MM.1S (cell line): ENCODE results near the gene GOLIM4.

ENCODE experiments used
- EZH2 ChIP-seq: fragments of 300-600 bp; sonication (generic); optimal IDR thresholded peaks from 2 replicates; pipeline ENCODE3; 2017; ENCODE audit warnings: low read depth, mild to moderate bottlenecking, antibody characterized with exemption, low read length, mixed read lengths
- EZH2phosphoT487 ChIP-seq: fragments of 300-600 bp; sonication (generic); IDR thresholded peaks from 2 replicates; pipeline ENCODE4 v1.6.1; 2018; ENCODE audit warnings: antibody characterized with exemption, low read length
- TF ChIP-seq, protein P1 (sequence below): fragments of 300-600 bp; sonication (generic); IDR thresholded peaks from 2 replicates; pipeline ENCODE4 v1.5.1; 2016; ENCODE audit warnings: antibody characterized with exemption, low read length, mixed read lengths

DNA sequence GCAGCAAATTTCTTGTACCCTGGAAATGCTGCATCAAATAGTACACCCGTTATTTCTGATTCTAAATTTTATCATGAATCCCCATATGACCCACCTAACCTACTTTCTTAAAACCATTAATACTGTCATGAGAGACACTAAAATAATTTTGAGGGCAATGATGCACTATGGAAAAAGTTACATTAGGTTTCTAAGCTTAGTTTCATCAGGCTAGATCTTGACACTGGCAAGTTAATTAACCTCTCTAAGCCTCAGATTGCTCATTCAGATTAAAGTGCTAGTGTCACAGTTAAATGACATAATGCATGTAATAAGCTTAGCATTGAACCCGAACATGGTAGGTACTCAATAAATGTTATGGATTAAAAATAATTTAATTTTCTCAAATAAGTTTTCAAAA is 8.2 kb downstream of the GOLIM4 start:
- TF ChIP-seq, protein P1, sequence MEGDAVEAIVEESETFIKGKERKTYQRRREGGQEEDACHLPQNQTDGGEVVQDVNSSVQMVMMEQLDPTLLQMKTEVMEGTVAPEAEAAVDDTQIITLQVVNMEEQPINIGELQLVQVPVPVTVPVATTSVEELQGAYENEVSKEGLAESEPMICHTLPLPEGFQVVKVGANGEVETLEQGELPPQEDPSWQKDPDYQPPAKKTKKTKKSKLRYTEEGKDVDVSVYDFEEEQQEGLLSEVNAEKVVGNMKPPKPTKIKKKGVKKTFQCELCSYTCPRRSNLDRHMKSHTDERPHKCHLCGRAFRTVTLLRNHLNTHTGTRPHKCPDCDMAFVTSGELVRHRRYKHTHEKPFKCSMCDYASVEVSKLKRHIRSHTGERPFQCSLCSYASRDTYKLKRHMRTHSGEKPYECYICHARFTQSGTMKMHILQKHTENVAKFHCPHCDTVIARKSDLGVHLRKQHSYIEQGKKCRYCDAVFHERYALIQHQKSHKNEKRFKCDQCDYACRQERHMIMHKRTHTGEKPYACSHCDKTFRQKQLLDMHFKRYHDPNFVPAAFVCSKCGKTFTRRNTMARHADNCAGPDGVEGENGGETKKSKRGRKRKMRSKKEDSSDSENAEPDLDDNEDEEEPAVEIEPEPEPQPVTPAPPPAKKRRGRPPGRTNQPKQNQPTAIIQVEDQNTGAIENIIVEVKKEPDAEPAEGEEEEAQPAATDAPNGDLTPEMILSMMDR = no peak
- no peak for TF ChIP-seq EZH2phosphoT487
- TF ChIP-seq EZH2 = no peak
